Stimulated activated CD8-positive, alpha-beta memory T cell treated with anti-CD3 and anti-CD28 coated beads, Interleukin-12 subunit alpha, Interleukin-12 subunit beta, amount 100 ng/mL, for 4 hours (primary cell): ENCODE results near the gene SLC4A9.

Experiments
- DNase-seq: peaks from one replicate; pipeline ENCODE4 v3.0.0-alpha.2; 2020; ENCODE audit warnings: low read depth

SLC4A9 gene

DNA sequence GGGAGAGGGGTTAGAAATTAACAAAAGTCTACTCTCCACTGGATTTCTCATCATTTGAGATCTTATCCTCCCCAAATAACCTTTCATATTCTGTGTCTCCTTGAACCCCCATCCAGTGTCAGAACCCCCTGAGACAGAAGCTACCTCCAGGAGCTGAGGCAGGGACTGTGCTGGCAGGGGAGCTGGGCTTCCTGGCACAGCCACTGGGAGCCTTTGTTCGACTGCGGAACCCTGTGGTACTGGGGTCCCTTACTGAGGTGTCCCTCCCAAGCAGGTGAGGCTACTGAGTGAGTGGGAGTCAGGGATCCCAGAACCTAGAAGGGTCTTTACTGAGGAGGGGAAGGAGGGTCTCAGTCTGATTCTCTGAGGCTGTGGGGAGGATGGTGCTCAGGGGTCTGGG lies 1.9 kb downstream of the SLC4A9 start:
- DNase-seq: no peak

DNA sequence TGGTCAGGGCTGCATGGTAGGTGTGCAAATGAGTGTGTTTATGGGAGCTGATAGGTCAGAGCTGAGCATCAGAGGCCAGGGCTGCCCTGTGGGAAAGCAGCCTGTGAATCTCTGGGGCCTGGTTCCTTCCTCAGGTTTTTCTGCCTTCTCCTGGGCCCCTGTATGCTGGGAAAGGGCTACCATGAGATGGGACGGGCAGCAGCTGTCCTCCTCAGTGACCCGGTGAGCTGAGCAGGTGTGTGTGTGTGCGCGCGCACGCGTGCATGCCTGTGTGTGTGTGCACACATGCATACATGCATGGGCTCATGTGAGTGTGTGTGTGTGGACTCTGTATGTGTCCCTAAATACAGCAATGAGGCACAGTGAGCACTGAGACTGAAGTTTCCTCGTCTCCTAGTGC lies 2.3 kb downstream of the SLC4A9 start:
- no peak for DNase-seq

DNA sequence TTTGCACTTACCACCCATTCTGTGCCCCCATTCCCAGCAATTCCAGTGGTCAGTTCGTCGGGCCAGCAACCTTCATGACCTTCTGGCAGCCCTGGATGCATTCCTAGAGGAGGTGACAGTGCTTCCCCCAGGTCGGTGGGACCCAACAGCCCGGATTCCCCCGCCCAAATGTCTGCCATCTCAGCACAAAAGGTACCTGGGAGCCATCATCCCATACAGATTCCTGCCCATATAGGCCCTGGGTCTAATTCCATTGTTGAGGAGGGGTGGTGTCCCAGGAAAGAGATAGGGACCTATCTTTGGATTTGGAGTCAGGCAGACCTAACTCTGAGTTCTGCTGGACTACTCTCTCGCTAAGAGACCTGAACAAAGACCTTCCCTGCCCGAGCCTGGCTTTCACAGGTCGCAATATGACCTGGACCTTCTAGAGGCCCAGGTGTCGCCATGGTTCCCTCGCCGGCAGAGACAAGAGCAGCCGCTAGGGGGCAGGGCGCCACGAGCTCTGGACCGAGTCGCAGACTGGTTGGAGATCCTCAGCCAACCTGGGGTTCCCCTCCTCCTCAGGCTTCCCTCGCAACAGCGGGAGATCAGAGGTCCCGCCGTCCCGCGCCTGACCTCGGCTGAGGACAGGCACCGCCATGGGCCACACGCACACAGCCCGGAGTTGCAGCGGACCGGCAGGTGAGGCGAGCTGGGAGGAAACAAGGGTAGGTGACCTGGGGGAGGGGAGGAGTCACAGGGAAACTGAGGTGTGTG lies 3.1 kb downstream of the SLC4A9 start:
- peak; percentile 50 for DNase-seq

- DNase-seq: no peak
These were observed 3.9 kb downstream of the SLC4A9 start for GRCh38 chr5:140363631-140364471.

GRCh38 chr5:140364472-140364765 lies 4.4 kb downstream of the SLC4A9 start:
- DNase-seq: no peak

GRCh38 chr5:140365282-140365681 lies 5.3 kb downstream of the SLC4A9 start:
- DNase-seq: no peak

DNA sequence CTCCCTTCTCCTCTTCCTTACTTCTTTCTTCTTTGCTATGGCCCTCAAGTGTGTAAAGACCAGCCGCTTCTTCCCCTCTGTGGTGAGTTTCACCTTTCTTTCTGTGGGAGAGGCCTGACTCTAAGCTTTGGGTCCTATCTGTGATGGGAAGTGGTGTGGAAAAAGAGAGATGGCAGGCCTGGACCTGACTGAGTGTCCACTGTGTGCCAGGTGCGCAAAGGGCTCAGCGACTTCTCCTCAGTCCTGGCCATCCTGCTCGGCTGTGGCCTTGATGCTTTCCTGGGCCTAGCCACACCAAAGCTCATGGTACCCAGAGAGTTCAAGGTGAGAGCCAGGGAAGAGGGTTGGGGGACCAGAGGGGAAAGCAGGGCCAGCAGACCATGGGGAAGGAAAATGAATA lies 5.9 kb downstream of the SLC4A9 start:
- DNase-seq: no peak

- no peak for DNase-seq
These were observed 6.7 kb downstream of the SLC4A9 start for GRCh38 chr5:140366589-140367255.

DNA sequence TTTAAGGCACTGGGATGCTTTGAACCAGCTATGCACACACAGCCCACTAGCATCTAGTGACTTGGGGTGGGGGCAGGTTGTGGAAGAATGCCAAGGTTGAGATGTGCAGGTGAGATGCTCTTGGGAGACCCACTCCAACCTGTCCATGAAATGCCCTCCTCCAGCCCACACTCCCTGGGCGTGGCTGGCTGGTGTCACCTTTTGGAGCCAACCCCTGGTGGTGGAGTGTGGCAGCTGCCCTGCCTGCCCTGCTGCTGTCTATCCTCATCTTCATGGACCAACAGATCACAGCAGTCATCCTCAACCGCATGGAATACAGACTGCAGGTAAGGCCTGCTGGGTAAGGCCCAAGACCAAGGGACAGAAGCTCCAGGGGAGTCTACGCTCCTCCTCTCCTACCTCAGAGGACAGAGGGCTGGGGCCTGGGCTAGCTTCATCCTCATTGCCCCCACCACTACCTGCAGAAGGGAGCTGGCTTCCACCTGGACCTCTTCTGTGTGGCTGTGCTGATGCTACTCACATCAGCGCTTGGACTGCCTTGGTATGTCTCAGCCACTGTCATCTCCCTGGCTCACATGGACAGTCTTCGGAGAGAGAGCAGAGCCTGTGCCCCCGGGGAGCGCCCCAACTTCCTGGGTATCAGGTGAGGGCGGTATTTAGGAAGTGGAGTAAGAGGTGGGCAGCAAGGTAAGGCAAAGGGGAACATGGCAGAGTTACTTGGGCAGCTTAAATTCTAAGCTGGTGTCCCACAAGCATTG lies 7.4 kb downstream of the SLC4A9 start:
- DNase-seq: no peak

DNA sequence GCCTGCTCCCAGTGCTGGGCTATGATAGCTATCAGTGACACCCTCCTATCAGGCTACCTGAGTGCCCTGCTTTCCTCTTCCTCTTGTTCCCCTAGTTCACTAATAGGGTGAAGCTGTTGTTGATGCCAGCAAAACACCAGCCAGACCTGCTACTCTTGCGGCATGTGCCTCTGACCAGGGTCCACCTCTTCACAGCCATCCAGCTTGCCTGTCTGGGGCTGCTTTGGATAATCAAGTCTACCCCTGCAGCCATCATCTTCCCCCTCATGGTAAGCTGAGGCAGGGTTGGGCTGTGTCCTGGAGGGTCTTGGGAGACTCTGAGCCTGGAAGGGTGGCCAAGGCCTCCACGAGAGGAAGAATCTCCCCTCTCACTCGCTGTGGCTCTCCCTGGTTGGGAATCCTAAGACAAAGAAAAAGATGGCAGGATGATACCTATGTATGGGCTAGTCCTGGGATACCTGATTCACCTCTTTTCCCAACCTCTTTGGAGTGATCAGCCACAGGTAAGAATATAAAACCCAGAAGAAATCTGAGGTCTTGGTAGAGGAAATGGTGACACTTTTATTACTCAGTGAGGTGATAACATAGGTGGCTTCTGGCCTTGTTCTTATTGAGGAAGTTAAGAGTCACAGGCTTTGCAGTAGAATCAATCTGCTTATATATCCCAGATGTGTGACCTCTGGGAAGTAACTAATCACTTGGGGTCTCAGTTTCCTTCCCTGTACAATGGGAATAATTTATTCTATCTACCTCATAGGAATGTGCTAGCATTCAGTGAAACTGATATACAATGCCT lies 11.6 kb downstream of the SLC4A9 start:
- DNase-seq: no peak

DNA sequence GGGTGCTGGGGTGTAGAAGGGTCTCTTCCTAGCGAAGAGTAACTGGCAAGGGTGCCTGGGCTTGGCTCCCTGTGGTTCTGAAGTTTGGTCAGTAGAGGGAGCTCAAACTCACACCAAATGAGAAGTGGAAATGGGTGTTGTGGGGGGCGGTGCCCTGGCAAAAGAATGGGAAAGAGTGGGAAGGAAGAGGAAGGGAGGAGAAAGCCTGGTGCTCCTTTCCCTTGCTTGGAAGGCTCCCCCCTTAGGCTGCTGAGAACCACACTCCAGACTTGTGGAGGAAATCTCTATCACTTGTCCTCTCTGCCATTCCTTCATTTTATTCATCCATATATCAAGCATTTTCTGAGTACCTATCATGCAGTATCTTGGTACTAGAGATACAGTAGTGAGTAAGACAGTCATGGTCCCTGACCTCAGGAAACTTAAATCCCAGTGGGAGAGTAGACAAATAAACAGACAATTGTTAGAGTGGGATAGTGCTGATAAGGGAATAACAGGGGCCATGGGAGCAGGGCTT lies 13.0 kb downstream of the SLC4A9 start:
- DNase-seq: no peak

- no peak for DNase-seq
These were observed 21.4 kb downstream of the SLC4A9 start for GRCh38 chr5:140381351-140381750.

GRCh38 chr5:140381972-140382371 lies 22.0 kb downstream of the SLC4A9 start:
- DNase-seq: no peak

DNA sequence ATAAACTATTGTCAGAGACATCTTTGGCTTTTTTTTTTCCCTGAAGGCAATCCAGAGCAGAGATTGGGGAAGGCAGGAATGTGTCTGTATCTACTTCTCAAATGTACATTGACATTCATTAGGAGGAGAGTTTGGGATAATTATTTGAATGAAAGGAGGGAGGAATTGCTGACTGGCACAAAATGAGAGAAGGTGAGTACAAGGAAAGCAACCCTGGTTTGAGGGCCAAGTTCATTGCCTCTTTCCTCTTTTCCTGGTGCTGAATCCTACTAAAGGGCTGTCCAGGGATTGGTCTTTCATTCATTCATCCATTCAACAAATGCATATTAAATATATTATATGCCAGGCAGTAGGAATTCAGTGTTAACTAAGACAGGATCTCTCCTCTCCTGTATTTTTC lies 22.9 kb downstream of the SLC4A9 start:
- DNase-seq: no peak

GRCh38 chr5:140383300-140383699 lies 23.3 kb downstream of the SLC4A9 start:
- DNase-seq: no peak

- DNase-seq: no peak
These were observed 28.1 kb downstream of the SLC4A9 start for GRCh38 chr5:140388052-140388451.

- DNase-seq: no peak
These were observed 31.3 kb downstream of the SLC4A9 start for GRCh38 chr5:140391312-140391711.

GRCh38 chr5:140391732-140392131 lies 31.7 kb downstream of the SLC4A9 start:
- DNase-seq: no peak

DNA sequence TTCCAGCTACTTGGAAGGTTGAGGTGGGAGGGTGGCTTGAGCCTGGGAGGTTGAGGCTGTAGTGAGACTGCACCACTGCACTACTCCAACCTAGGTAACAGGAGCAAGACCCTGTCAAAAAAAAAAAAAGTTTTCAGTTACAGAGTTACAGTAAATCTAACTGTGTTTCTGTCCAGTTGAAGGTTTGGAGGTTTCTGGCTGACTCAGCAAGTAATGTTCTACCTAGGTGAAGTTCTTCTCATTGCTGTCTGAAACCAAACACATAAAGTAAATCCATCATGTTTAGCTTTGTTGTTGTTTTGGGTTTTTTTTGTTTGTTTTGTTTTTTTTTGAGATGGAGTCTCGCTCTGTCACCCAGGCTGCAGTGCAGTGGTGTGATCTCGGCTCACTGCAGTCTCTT lies 33.7 kb downstream of the SLC4A9 start:
- no peak for DNase-seq

DNA sequence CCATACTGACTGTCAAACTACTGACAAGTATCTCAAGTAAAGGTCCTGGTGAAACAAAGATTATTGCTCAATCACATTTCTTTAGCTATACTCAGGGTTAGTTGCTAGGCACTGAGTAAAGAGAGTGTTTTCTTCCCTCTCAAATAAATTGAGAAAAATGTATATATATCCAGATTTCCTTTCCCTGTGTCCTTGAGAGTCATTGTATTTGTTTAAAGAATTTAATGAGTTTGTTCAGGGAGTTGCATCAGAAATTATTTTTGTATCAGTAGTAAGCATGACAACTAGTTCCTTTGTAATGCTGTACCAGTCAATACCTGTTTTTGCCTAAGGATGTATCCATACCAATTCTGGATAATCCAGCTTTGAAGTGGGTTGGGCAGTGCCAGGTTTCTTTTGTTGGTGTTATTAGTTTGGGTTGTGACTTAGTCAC lies 38.4 kb downstream of the SLC4A9 start:
- DNase-seq: no peak
